ENCODE measurements around the gene FGF2. TPM values are rescaled to one million over a fixed set of nuclear protein-coding genes. Genes with fewer than 3 reads are reported as not detected.
"Not testable (repeated sequence)": the region's sequence is repeated elsewhere in the genome, so short reads cannot be mapped to it uniquely, and the experiment has no call there.

The FGF2 gene
- not detected for total RNA-seq
- polyA plus RNA-seq = not detected
- total RNA-seq = 0 to 0.34 (median 0.04) reads per million in 6 experiments

DNA sequence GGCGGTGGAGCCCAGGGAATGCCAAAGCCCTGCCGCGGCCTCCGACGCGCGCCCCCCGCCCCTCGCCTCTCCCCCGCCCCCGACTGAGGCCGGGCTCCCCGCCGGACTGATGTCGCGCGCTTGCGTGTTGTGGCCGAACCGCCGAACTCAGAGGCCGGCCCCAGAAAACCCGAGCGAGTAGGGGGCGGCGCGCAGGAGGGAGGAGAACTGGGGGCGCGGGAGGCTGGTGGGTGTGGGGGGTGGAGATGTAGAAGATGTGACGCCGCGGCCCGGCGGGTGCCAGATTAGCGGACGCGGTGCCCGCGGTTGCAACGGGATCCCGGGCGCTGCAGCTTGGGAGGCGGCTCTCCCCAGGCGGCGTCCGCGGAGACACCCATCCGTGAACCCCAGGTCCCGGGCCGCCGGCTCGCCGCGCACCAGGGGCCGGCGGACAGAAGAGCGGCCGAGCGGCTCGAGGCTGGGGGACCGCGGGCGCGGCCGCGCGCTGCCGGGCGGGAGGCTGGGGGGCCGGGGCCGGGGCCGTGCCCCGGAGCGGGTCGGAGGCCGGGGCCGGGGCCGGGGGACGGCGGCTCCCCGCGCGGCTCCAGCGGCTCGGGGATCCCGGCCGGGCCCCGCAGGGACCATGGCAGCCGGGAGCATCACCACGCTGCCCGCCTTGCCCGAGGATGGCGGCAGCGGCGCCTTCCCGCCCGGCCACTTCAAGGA lies at the start of gene FGF2:
TSS of gene FGF2 (plus strand) at position 279 of the 705 bp plus-strand sequence. CDS start at position 623, 344 bp downstream.
- ATAC-seq = peak; percentile 8 to 35
- no peak within 1 kb of the TSS for H3K27ac Mint-ChIP-seq
- POLR2A ChIA-PET = no interaction called here

DNA sequence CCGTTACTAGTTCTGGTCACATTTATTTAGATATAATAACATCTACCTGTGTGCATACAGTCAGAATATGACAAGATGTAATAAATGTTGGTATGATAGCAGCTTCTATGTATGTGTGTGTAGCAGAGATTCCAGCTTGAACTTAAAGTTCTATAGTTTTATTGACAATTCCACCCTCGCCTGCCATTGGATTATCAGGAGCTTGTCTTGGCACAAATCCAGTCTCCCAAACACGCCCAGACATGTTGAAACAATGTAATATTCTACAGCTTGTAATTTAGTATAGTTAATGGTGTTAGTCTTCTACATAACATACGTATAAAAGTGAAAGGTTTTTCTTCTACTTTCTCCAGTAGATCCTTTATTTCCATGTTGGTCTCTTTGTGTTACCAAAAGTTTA lies 49.7 kb upstream of the FGF2 start:
- H3K4me3 Mint-ChIP-seq = no peak overlapping the region
- DNase-seq (no peak), ATAC-seq (no peak)
- no peaks in the 10 kb centered on the region for H3K36me3 Mint-ChIP-seq
- no peak overlapping the region for H3K27ac Mint-ChIP-seq
- POLR2A ChIA-PET = no interaction called here
- H3K9me3 Mint-ChIP-seq = no peaks in the 10 kb centered on the region
- H3K27me3 Mint-ChIP-seq = peaks cover 2 to 7% (median 5%) of the 10 kb centered on the region in 5 donors
- no peaks in the 10 kb centered on the region for H3K4me1 Mint-ChIP-seq

More for the DNA sequence above, at the start of gene FGF2:
- DNase-seq = peak in 4 of 10 donors; percentile 3 to 11 (median 7)
- Mint-ChIP-seq H3K9me3 (peaks cover 0 to 11% (median 2%) of the 10 kb centered on the region in 9 donors), H3K36me3 (peaks cover 0 to 26% (median 2%) of the 10 kb centered on the region in 3 donors), H3K27me3 (peaks cover 53 to 89% (median 66%) of the 10 kb centered on the region in 5 donors), H3K4me3 (peak within 1 kb of the TSS; percentile 70 to 86 (median 78)), H3K4me1 (peaks cover 8 to 16% (median 13%) of the 10 kb centered on the region in 4 donors)

DNA sequence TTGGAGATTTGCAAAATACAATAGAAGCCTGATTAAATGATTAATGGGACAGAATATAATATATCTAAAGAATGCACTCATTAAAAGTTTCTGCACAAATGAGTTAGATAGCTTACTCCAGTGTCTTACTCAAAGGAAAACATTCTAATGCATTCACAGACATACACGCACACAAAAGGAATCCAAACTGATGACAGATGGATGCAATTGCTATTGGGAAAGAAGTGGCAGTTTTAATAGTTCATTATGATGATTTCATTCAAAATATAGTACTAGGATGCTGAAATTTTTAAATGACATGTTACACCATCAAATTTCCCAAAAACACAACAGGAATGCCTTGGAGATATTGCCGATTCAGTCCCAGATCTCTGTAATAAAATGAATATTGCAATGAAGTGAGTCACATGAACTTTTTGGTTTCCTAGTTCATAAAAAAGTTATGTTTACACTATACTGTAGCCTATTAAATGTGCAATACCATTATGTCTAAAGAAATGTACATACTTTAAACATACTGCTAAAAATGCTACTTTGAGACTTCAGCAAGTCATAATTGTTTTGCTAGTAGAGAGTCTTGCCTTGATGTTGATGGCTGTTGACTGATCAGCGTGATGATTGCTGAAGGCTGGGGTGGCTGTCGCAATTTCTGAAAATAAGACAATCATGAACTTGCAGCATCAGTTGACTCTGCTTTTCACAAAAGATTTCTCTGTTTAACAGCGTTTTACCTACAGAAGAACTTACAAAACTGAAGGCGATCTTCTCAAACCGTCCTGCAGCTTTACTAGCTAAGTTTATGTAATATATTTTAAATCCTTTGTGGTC lies 48.6 kb upstream of the FGF2 start:
- Mint-ChIP-seq H3K4me1 (no peaks in the 10 kb centered on the region), H3K4me3 (no peak overlapping the region), H3K27me3 (peaks cover 2 to 12% (median 5%) of the 10 kb centered on the region in 5 donors), H3K36me3 (no peaks in the 10 kb centered on the region), H3K27ac (no peak overlapping the region), H3K9me3 (no peaks in the 10 kb centered on the region)
- POLR2A ChIA-PET = no interaction called here
- DNase-seq = no peak
- no peak for ATAC-seq

DNA sequence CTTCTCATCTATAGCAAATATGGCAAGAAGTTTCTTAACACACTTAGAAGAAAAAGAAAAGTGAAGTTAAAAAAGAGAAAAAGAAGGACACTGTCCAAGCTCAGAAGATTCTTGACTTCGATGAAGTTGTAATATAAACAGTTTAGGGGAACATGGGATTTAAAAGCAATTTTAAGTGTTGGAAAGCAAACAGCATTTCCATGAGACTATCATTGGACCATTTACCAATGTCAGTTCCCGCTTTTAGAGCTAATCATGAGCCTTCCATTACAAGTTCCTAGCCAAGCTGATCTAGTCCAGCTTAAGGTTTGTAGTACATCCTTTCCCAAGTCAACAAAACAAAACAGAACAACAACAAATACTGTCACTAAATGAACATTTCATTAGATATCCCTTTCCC lies 45.1 kb upstream of the FGF2 start:
- no peak for ATAC-seq
- H3K4me3 Mint-ChIP-seq = no peak overlapping the region
- H3K4me1 Mint-ChIP-seq = no peaks in the 10 kb centered on the region
- DNase-seq = no peak
- no peaks in the 10 kb centered on the region for H3K9me3 Mint-ChIP-seq
- no peak overlapping the region for H3K27ac Mint-ChIP-seq
- POLR2A ChIA-PET = no interaction called here
- H3K27me3 Mint-ChIP-seq = peaks cover 5 to 13% (median 9%) of the 10 kb centered on the region in 5 donors
- H3K36me3 Mint-ChIP-seq = no peaks in the 10 kb centered on the region

DNA sequence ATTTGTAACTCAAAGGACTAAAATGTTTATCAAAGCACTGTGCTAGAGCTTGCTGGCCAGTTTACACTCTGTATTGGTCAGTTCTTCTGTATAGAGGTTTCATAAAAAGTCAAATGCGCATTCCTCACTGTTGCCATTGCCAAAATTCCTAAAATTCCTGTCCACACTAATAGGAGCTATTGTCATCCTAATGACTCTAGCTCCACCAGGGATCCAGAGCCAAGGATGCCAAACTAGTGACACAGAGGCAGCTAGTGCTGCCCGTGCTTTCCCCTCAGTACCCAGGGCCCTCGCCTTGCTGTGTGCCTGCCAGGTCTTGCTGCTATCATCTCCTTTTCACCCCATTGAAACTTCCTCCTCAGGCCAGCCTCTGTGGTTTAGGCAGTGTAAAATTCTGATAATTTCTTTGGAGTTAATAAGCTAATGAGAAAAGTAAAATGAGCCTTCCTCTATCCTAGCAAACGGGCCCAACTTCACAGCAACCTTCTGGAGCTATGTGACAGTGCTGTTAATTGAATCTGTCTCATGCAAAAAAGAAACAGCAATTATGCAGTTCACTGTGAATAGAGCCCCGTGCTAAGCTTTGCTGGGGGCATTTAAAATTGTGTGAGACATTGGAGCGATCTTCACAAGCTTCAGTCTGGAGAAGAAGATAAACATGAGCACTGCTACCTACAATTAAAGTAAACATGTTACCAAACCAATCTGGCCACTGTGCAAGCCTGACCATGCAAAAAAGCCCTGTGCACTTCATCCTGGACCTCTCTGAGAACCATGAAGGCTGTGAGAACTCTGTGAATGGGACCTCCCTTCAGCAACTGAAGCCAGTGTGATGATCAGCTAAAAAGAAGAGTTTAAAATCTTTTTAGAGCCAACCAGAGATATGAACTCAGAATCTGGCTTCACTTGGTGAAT lies 43.1 kb upstream of the FGF2 start:
- DNase-seq (no peak), ATAC-seq (no peak)
- H3K27me3 Mint-ChIP-seq = peaks cover 5 to 13% (median 9%) of the 10 kb centered on the region in 5 donors
- H3K27ac Mint-ChIP-seq = no peak overlapping the region
- no peak overlapping the region for H3K4me3 Mint-ChIP-seq
- POLR2A ChIA-PET = no interaction called here
- H3K36me3 Mint-ChIP-seq = no peaks in the 10 kb centered on the region
- no peaks in the 10 kb centered on the region for H3K9me3 Mint-ChIP-seq
- H3K4me1 Mint-ChIP-seq = no peaks in the 10 kb centered on the region

DNA sequence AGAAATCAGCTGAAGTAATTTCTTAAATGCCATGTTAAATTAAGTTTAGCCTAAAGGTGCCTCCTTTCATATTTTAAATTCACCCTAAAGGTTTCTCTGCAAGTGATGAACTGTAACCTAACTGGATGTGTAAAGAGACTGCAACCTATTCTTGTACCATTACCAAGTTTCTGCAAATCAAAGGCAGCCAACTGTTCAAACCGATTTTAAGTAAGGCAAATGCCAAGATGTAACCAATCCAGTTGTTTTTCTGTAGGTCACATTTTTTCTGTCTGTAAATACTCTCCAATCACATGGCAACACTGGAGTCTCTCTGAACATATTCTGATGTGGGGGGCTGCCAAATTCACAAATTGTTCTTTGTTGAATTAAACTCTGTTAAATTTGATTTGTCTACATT lies 42.4 kb upstream of the FGF2 start:
- Mint-ChIP-seq H3K4me3 (no peak overlapping the region), H3K9me3 (no peaks in the 10 kb centered on the region), H3K4me1 (no peaks in the 10 kb centered on the region), H3K27me3 (peaks cover 3 to 13% (median 9%) of the 10 kb centered on the region in 5 donors), H3K36me3 (no peaks in the 10 kb centered on the region), H3K27ac (no peak overlapping the region)
- POLR2A ChIA-PET = no interaction called here
- ATAC-seq = no peak
- DNase-seq = no peak

DNA sequence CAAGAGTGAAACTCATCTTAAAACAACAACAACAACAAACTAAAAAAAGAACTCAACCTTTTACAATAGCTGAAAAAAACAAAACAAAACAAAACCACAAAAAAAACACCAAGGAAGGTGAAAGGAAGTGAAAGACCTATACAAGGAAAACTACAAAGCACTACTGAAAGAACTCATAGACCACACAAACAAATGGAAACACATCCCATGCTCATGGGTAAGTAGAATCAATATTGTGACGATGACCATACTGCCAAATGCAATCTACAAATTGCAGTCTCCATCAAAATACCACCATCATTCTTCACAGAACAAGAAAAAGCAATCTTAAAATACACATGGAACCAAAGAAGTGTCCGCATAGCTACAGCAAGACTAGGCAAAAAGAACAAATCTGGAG lies 41.5 kb upstream of the FGF2 start:
- no peak for DNase-seq
- H3K27me3 Mint-ChIP-seq = peaks cover 3 to 13% (median 9%) of the 10 kb centered on the region in 5 donors
- H3K4me3 Mint-ChIP-seq = no peak overlapping the region
- ATAC-seq = no peak
- no peaks in the 10 kb centered on the region for H3K4me1 Mint-ChIP-seq
- no peaks in the 10 kb centered on the region for H3K9me3 Mint-ChIP-seq
- POLR2A ChIA-PET = no interaction called here
- no peak overlapping the region for H3K27ac Mint-ChIP-seq
- H3K36me3 Mint-ChIP-seq = no peaks in the 10 kb centered on the region

DNA sequence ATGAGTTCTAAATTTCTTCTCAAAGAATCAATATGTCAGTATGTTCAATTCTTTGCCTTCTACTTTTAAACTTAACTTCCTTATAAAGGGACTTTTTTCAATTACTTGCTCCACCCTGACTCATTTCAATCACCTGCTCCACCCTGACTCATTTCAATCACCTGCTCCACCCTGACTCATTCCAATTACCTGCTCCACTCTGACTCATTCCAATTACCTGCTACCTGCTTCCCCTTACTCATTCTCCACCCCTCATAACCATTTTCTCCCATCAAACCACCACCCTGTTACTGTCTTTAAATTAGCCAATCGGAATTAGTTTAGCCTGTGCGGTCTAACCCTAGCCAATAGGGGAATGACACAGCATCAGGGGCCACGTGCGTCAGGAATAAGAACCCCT lies 40.3 kb upstream of the FGF2 start:
- peaks cover 3 to 11% (median 5%) of the 10 kb centered on the region in 5 donors for H3K27me3 Mint-ChIP-seq
- ATAC-seq, DNase-seq, H3K9me3 Mint-ChIP-seq, POLR2A ChIA-PET, H3K27ac Mint-ChIP-seq, H3K4me1 Mint-ChIP-seq, H3K36me3 Mint-ChIP-seq, H3K4me3 Mint-ChIP-seq: not testable (repeated sequence)

DNA sequence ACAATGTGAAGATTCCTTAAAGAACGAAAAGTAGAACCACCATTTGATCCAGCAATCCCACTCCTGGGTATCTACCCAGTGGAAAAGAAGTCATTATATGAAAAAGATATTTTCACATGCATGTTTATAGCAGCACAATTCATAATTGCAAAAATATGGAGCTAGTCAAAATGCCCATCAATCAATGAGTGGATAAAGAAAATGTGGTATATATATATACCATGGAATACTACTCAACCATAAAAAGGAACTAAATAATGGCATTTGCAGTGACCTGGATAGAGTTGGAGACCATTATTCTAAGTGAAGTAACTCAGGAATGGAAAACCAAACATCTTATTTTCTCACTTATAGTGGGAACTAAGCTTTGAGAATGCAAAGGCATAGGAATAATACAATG lies 39.7 kb upstream of the FGF2 start:
- H3K27me3 Mint-ChIP-seq, ATAC-seq, POLR2A ChIA-PET: not testable (repeated sequence)

DNA sequence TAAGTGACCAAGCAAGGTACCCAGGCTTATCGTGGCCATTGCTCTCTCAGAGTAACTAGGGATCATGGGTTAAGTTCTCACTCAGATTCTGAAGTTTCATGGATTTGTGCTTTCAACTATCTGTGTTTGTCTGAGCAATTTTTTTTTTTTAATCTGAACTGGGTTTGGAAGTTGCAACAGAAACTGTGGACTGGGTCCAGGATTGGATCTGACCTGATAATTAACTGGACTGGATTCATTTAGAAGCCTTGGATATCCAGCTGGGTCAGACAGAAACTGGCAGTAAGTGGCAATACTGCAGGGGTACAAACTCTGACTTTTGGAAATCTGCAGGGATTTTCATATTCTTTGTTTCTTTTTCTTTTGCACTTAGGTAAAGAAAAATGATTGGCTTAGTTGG lies 38.7 kb upstream of the FGF2 start:
- Mint-ChIP-seq H3K4me3 (no peak overlapping the region), H3K4me1 (no peaks in the 10 kb centered on the region), H3K36me3 (no peaks in the 10 kb centered on the region), H3K27me3 (peaks cover 0 to 6% (median 3%) of the 10 kb centered on the region in 5 donors), H3K9me3 (peaks cover 0 to 3% (median 0%) of the 10 kb centered on the region in 9 donors), H3K27ac (no peak overlapping the region)
- no peak for DNase-seq
- ATAC-seq = no peak
- POLR2A ChIA-PET = no interaction called here

More for the DNA sequence above, 39.7 kb upstream of the FGF2 start:
- H3K9me3 Mint-ChIP-seq, DNase-seq, H3K4me3 Mint-ChIP-seq, H3K27ac Mint-ChIP-seq, H3K4me1 Mint-ChIP-seq, H3K36me3 Mint-ChIP-seq: not testable (repeated sequence)

DNA sequence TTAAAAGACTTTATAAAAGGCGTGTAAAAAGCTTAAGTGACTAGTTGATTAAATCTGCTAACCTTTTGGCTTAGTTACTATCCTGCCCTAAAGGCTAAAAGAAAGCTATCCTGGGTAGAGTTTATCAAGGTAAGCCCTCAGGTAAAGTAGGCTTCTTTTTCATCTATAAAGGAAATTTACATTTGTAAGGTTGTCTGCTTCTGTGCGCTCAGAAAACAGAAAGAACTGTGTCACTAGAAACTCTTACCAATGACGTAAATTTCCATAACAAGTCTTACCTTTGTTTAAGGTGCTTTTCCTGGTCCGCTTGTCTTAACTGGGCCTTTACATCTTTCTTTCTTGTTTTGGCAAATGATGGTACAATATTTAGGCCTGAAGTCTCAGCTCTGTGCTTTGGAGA lies 37.7 kb upstream of the FGF2 start:
- ATAC-seq = no peak
- Mint-ChIP-seq H3K27ac (no peak overlapping the region), H3K36me3 (no peaks in the 10 kb centered on the region), H3K27me3 (peaks cover 0 to 6% (median 3%) of the 10 kb centered on the region in 5 donors), H3K4me3 (no peak overlapping the region), H3K9me3 (peaks cover 0 to 3% (median 0%) of the 10 kb centered on the region in 9 donors), H3K4me1 (no peaks in the 10 kb centered on the region)
- DNase-seq = no peak
- POLR2A ChIA-PET = no interaction called here

DNA sequence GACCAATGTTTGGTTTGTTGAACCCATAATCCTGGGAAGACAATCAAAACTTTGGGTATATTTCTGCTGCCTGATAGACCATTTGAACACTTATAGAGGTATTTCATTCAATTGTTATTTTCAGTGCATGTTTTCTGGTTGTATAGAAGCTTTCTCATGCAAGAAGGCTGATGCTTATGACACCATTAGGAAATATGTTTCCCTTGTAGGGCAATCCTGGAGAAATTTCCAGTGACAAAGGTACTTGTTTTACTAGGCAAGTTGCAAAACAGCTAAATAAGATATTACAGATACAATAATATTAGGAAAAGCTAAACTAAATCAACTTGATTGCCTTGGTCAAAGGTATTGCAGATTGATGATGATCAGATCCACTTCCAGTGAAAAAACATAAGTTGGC lies 32.8 kb upstream of the FGF2 start:
- Mint-ChIP-seq H3K27ac (no peak overlapping the region), H3K36me3 (no peaks in the 10 kb centered on the region), H3K9me3 (peaks cover 0 to 3% (median 0%) of the 10 kb centered on the region in 9 donors), H3K27me3 (peaks cover 0 to 21% (median 5%) of the 10 kb centered on the region in 5 donors), H3K4me1 (no peaks in the 10 kb centered on the region), H3K4me3 (no peak overlapping the region)
- DNase-seq (no peak), ATAC-seq (no peak)
- POLR2A ChIA-PET = interaction anchor here (0.6 kb wide), 1 partner anchor 987 kb away, joined by 3 read pairs; no protein-coding TSS in a partner anchor
